Measurements from ENCODE around the gene ELOB.

Gene ELOB

GRCh38 chr16:2783581-2784357 is 6.7 kb upstream of the ELOB start:
- Histone ChIP-seq H3K27ac (no peak overlapping the region), H3K9me3 (ENCODE audit: severe bottlenecking) (no peaks in the 10 kb centered on the region)

GRCh38 chr16:2782583-2783351 is 5.7 kb upstream of the ELOB start:
- TF ChIP-seq, protein P1, sequence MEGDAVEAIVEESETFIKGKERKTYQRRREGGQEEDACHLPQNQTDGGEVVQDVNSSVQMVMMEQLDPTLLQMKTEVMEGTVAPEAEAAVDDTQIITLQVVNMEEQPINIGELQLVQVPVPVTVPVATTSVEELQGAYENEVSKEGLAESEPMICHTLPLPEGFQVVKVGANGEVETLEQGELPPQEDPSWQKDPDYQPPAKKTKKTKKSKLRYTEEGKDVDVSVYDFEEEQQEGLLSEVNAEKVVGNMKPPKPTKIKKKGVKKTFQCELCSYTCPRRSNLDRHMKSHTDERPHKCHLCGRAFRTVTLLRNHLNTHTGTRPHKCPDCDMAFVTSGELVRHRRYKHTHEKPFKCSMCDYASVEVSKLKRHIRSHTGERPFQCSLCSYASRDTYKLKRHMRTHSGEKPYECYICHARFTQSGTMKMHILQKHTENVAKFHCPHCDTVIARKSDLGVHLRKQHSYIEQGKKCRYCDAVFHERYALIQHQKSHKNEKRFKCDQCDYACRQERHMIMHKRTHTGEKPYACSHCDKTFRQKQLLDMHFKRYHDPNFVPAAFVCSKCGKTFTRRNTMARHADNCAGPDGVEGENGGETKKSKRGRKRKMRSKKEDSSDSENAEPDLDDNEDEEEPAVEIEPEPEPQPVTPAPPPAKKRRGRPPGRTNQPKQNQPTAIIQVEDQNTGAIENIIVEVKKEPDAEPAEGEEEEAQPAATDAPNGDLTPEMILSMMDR (IDR thresholded peaks at IDR 0.05; ENCODE audit: low read depth, low read length), result 0 out of 2 replicates have a peak, but pooled peaks have one; percentile 29
- Histone ChIP-seq H3K27ac (no peak overlapping the region), H3K36me3 (no peaks in the 10 kb centered on the region; the same call in 1 of the 2 replicates), H3K4me3 (ENCODE audit: low read depth, low read length) (no peak overlapping the region), H3K27me3 (ENCODE audit: insufficient read depth, low read depth, severe bottlenecking) (no peaks in the 10 kb centered on the region), H3K9me3 (ENCODE audit: severe bottlenecking) (no peaks in the 10 kb centered on the region)
- no peak for DNase-seq

More at GRCh38 chr16:2783581-2784357, 6.7 kb upstream of the ELOB start:
- Histone ChIP-seq H3K36me3 (no peaks in the 10 kb centered on the region), H3K27me3 (ENCODE audit: insufficient read depth, low read depth, severe bottlenecking) (no peaks in the 10 kb centered on the region), H3K4me3 (ENCODE audit: low read depth, low read length) (no peak overlapping the region)
- no peak for DNase-seq
- TF ChIP-seq, protein P1 (IDR thresholded peaks at IDR 0.05; ENCODE audit: low read depth, low read length), result no peak

DNA sequence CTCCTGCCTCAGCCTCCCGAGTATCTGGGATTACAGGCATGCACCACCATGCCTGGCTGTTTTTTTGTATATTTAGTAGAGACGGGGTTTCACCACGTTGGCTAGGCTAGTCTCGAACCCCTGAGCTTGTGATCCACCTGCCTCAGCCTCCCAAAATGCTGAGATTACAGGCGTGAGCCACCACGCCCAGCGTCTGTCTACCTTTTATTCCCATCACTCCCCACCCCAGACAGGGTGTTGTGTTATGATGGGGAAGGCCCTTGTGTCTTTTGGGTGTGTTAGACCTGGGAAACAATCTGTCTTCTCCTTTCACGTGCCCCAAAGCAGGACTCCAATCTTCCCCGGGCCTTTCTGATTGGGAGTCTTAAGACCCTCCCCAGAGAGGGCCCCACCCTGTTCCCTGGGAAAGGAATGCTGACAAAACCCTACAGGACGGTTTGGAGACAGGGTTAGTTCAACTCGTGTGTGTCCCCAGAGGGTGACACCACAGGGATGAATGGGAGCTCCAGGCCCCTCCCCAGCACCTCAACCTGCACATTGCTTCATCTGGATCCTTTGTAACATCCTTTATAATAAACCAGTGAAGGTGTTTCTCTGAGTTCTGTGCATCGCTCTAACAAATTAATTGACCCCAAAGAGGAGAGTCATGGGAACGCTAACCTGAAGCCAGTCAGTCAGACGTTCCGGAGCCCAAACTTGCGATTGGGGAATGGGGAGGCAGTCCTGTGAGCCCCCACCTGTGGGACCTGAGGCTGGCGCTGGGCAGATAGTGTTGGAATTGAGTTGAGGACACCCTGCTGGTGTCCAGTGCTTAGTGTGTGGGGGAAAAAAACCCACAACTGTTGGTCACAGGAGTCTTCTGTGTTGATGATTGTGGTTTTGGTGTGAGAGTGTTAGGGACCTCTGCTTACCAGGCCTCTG is 3.2 kb upstream of the ELOB start:
- Histone ChIP-seq H3K27me3 (ENCODE audit: insufficient read depth, low read depth, severe bottlenecking) (no peaks in the 10 kb centered on the region), H3K36me3 (peaks cover 11% of the 10 kb centered on the region), H3K9me3 (ENCODE audit: severe bottlenecking) (no peaks in the 10 kb centered on the region), H3K4me3 (ENCODE audit: low read depth, low read length) (no peak overlapping the region), H3K27ac (no peak overlapping the region)
- DNase-seq, result no peak
- TF ChIP-seq, protein P1 (IDR thresholded peaks at IDR 0.05; ENCODE audit: low read depth, low read length), result no peak

- no peaks in the 10 kb centered on the region for H3K27me3 ChIP-seq (ENCODE audit: insufficient read depth, low read depth, severe bottlenecking)
- H3K9me3 ChIP-seq (ENCODE audit: severe bottlenecking), result no peaks in the 10 kb centered on the region
- DNase-seq, result no peak
- peaks cover 20% of the 10 kb centered on the region for H3K36me3 ChIP-seq
- no peak overlapping the region for H3K27ac ChIP-seq
- H3K4me3 ChIP-seq (ENCODE audit: low read depth, low read length), result no peak overlapping the region
- TF ChIP-seq, protein P1 (IDR thresholded peaks at IDR 0.05; ENCODE audit: low read depth, low read length), result peak; percentile 24; the same call in 1 of the 2 replicates
Measured at GRCh38 chr16:2779151-2779920, 2.3 kb upstream of the ELOB start.

- Histone ChIP-seq H3K4me3 (ENCODE audit: low read depth, low read length) (no peak overlapping the region), H3K9me3 (ENCODE audit: severe bottlenecking) (no peaks in the 10 kb centered on the region), H3K27me3 (ENCODE audit: insufficient read depth, low read depth, severe bottlenecking) (no peaks in the 10 kb centered on the region), H3K27ac (no peak overlapping the region; the same call in 1 of the 2 replicates), H3K36me3 (peaks cover 27% of the 10 kb centered on the region)
- no peak for DNase-seq
- TF ChIP-seq, protein P1 (IDR thresholded peaks at IDR 0.05; ENCODE audit: low read depth, low read length), result no peak
Measured at GRCh38 chr16:2778630-2778958, 1.5 kb upstream of the ELOB start.
